HL-60/S4 (cell line): ENCODE data around the gene HUWE1.
"Not testable (repeated sequence)": the region's sequence is repeated elsewhere in the genome, so short reads cannot be mapped to it uniquely, and the experiment has no call there.

ENCODE experiments used
- in situ Hi-C: fragments of 300-500 bp; cut with MboI; formaldehyde crosslinking; loops from 2 replicates; pipeline ENCODE4 v1.14.3; 2022; ENCODE audit warnings: low sequenced_read_pairs

The HUWE1 gene, protein sequence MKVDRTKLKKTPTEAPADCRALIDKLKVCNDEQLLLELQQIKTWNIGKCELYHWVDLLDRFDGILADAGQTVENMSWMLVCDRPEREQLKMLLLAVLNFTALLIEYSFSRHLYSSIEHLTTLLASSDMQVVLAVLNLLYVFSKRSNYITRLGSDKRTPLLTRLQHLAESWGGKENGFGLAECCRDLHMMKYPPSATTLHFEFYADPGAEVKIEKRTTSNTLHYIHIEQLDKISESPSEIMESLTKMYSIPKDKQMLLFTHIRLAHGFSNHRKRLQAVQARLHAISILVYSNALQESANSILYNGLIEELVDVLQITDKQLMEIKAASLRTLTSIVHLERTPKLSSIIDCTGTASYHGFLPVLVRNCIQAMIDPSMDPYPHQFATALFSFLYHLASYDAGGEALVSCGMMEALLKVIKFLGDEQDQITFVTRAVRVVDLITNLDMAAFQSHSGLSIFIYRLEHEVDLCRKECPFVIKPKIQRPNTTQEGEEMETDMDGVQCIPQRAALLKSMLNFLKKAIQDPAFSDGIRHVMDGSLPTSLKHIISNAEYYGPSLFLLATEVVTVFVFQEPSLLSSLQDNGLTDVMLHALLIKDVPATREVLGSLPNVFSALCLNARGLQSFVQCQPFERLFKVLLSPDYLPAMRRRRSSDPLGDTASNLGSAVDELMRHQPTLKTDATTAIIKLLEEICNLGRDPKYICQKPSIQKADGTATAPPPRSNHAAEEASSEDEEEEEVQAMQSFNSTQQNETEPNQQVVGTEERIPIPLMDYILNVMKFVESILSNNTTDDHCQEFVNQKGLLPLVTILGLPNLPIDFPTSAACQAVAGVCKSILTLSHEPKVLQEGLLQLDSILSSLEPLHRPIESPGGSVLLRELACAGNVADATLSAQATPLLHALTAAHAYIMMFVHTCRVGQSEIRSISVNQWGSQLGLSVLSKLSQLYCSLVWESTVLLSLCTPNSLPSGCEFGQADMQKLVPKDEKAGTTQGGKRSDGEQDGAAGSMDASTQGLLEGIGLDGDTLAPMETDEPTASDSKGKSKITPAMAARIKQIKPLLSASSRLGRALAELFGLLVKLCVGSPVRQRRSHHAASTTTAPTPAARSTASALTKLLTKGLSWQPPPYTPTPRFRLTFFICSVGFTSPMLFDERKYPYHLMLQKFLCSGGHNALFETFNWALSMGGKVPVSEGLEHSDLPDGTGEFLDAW (N-terminal part only)

DNA sequence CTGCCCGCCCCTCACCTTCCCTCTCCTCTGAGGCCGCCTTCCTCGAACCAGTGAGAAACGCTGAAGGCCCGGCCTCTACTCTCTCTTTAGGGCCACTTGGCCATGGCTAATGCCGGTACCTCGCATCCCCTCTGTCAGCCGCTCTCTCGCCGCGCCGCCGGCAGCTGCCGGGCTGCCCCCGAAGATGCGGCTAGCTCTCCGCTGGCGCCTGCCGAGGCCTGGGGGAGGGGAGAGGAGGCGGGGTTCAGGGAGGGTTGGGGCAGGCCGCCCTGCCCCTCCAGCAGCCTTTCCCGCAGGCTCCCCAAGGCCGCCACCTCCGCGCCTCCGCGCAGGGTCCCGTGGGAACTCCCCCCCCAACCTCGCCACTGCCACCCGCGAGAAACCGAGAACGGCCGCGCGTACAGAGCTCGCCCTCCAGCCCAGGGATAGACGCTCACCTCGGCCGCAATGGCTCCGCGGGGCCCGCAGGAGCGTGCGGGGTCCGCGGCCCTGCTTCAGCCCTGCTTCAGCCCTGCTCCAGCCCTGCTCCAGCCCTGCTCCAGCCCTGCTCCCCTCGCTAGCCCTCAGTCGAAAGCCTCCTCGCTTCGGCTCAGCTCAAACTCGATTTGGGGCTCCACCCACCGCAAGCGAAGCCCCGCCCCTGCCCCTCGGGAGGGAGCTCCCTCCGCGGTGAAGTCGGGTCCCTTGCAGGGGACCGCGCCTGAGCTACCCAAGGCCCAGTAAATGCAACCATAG is at the start of gene HUWE1:
TSS of gene HUWE1 (minus strand) at position 569 of the 735 bp plus-strand sequence. CDS start 32,612 bp downstream, outside the sequence.
- in situ Hi-C loops: no loop called here

- in situ Hi-C loops: no loop called here
Measured at GRCh38 chrX:53732797-53733196, 46.3 kb upstream of the HUWE1 start.

- in situ Hi-C loops: no loop called here
Measured at GRCh38 chrX:53729751-53730150, 43.2 kb upstream of the HUWE1 start.

DNA sequence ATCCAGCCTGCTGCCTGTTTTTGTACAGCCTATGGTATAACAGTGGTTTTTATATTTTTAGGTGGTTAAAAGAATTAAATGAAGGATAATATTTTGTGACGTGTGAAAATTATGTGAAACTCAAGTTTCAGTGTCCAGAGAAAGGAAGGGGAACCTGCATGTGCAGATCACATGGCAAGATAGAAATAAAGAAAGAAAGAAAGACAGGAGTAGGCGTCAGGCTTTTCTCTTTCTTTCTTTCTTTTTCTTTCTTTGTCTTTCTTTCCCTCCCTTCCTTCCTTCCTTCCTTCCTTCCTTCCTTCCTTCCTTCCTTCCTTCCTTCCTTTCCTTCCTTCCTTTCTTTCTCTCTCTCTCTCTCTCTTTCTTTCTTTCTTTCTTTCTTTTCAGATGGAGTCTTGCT is 42.0 kb upstream of the HUWE1 start:
- in situ Hi-C loops: no loop called here

DNA sequence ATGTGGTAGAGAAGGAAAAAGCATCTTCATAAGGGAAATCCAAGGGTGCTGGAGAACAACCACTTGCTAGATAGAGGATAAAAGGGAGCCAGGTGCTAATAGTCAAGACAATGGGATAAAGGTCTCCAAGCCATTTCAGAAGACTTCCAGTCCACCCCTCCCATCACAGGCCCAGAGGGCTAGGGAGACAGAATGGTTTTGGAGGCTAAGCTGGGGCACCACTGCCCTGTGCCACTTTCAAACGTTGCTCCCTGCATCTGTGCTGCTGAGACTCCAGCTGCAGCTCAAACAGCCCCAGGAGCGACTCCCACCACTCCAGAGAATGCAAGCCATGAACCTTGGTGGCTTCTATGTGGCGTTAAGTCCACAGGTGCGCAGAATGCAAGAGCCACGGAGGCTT is 38.4 kb upstream of the HUWE1 start:
- in situ Hi-C loops: no loop called here

GRCh38 chrX:53723381-53723780 is 36.9 kb upstream of the HUWE1 start:
- in situ Hi-C loops: no loop called here

DNA sequence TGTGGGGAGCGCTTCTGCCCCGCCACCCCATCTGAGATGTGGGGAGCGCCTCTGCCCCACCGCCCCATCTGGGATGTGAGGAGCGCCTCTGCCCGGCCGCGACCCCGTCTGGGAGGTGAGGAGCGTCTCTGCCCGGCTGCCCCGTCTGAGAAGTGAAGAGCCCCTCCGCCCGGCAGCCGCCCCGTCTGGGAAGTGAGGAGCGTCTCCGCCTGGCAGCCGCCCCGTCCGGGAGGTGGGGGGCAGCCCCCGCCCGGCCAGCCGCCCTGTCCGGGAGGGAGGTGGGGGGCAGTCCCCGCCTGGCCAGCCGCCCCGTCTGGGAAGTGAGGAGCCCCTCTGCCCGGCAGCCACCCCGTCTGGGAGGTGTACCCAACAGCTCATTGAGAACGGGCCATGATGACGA is 35.1 kb upstream of the HUWE1 start:
- in situ Hi-C loops: not testable (repeated sequence)

- in situ Hi-C loops: not testable (repeated sequence)
Measured at GRCh38 chrX:53719666-53720065, 33.1 kb upstream of the HUWE1 start.

GRCh38 chrX:53718073-53718472 is 31.6 kb upstream of the HUWE1 start:
- in situ Hi-C loops: no loop called here

DNA sequence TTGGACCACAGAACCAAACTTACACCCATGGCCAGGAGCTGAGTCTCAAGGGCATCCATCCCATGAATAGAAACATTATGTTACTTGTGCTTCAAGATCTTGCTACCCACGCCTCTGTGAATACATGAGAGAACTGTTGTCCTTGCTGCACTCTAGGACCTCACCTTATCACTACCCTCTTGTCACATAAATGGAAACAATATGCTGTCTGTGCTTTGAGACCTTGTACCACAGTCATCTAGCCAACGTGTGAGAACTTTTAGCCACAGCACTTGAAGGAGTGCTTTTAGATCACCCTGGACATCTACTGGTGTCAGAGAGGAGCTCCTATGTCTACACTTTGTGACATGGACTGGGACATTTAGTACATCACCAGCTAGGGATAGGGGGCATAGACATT is 30.7 kb upstream of the HUWE1 start:
- in situ Hi-C loops: no loop called here

DNA sequence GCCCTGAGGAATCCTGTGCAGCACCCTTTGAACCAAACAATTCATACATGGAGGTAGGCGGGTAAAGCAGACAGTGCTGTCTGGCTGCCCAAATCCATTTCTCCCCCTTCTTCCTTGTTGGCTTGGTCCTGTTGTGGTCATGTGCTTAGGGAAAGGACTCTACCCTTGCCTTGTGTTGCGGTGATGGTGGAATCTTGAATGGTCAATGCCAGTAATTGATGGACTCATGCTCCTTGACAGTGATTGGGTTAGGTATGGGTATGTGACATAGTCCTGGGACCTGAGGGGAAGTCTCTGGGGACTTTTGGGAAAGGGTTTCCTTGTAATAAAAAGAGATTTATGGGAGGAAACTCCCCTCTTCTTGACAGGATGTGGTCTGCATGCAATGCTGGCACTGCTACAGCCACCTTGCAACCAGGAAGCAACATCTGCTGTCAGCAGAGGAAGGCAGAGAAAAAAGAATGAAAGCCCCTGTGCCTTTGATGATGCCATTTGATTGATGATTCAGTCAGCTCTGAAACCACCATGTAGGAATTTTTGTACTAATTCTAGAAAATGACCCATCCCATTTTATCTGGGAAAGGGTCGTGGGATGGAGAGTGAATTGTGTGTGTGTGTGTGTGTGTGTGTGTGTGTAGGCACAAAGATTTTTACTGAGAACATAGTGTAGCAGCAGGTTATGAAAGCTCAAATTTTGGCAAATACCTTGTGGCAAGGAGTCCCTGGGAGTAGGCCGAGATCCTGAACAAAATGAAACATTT is 30.0 kb upstream of the HUWE1 start:
- in situ Hi-C loops: no loop called here

DNA sequence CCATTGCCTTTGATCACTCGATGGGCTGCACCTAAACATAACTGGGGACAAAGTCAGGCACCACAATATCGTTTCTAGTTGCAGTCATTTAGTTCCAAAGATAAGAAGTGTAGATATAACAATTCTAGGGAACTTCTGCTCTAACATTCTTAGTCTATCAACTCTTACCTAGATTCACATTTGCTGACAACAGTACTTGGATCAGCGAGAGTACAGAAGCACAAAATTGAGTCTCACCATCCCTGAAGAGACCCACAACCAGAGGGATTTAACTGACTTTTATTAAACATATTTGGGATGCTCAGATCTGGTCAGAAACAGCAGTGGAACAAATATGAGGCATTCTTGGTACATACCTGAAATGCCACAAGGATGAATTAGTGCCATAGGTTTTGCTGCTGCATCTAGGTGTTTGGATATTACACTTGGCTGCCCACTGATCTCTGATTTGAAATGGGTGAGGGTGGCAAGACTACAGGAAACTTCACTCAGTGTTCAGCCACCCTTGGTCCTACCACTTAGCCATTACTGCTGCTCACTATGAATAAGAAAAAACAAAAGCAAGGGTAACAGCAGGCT is 28.9 kb upstream of the HUWE1 start:
- in situ Hi-C loops: no loop called here

GRCh38 chrX:53714580-53715345 is 28.2 kb upstream of the HUWE1 start:
- in situ Hi-C loops: no loop called here

DNA sequence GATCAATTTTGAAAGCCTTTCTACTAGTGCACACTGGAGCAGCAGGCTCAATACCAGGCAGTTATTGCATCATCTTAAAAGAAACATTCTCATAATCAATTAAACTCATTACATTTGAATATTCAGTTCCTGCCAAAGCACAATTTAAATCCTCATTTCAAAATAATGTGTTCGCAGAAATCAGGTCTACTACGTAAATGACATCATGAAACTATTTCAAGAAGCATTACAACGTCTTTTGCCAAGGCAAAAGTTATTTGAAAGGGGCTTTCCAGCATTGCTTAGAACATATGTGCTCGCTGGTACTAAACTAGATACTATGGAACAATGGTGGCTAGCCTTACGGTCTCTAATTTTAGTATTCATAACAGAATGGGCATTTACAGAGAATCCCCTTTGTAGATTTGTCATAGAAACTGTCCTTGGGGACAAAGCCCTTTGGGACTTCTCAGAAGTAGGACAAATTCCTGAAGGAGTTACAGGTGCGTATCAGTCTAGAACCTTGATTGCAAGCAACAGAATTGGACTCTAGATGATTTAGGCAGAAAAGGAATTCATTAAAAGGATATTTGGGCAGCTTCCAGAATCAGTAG is 27.6 kb upstream of the HUWE1 start:
- in situ Hi-C loops: no loop called here

GRCh38 chrX:53711436-53711835 is 24.9 kb upstream of the HUWE1 start:
- in situ Hi-C loops: no loop called here

GRCh38 chrX:53704854-53705253 is 18.3 kb upstream of the HUWE1 start:
- in situ Hi-C loops: no loop called here

GRCh38 chrX:53704294-53704693 is 17.8 kb upstream of the HUWE1 start:
- in situ Hi-C loops: no loop called here

DNA sequence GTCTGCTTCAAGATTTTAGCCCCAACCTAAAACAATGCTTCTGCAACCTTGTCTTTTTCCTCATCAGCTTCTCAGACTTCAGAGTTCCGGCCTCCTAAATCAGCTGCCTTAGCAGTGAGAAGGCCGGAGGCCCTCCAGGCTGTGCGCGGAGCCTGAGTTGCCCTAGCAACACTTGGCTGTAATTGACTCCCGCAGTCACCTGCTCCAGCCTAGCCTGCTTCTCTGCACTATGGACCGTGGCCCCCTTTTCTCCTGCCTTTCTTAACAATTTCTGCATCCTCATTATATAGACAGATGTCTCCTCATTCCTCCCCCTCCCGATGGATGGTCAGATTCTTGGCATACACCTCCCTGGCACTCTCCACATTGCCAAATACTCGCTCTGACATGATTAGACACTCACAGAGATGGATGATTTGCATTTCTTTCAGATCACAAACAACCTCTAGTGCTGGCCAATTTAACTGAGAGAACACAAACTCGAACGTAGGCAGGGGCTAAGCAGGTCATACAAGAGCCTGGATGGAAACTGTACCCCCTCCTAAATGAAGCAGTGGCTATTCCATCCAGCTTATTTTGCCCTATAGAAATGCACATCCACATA is 9.5 kb upstream of the HUWE1 start:
- in situ Hi-C loops: no loop called here
